Motor neuron (in vitro differentiated cells): ENCODE data around the gene UGT1A7. TPM values are rescaled to one million over a fixed set of nuclear protein-coding genes. Genes with fewer than 3 reads are reported as not detected.

Experiments
- ATAC-seq, 8 experiments: fragments of 200-7000 bp; cut with Tn5 transposase; replicated peaks in 6 of 8; 2 replicates each; pipeline ENCODE4 v1.8.0; 2021; ENCODE audit warnings: mild to moderate bottlenecking in 8 of 8, moderate library complexity in 8 of 8
- H3K27ac ChIP-seq, 2 donors: fragments of 250-450 bp; sonication (Bioruptor Pico); 2 replicates each; pipeline ENCODE4 v1.9.0; 2021; ENCODE audit warnings: antibody characterized with exemption in 2 of 2, mild to moderate bottlenecking in 2 of 2, moderate library complexity in 1 of 2
- H3K4me1 ChIP-seq, 2 donors: fragments of 250-450 bp; sonication (Bioruptor Pico); replicated peaks in 1 of 2; 2 replicates each; pipeline ENCODE4 v1.6.1; 2021; ENCODE audit warnings: antibody characterized with exemption in 2 of 2, mild to moderate bottlenecking in 2 of 2, moderate library complexity in 1 of 2
- H3K4me3 ChIP-seq, 5 donors: fragments of 250-450 bp; sonication (Bioruptor Pico); 2 replicates each; pipeline ENCODE4 v1.9.0; 2021; ENCODE audit warnings: antibody characterized with exemption in 5 of 5, mild to moderate bottlenecking in 5 of 5, moderate library complexity in 4 of 5
- WGBS, 10 experiments: fragments of 450-650 bp; shearing (Covaris generic); methylation state at CpG; one replicate each; pipeline ENCODE4 v1.0.0; 2022; 5-methylcytosine and 5-hydroxymethylcytosine counted together
- in situ Hi-C, 9 experiments: fragments of 400-800 bp; cut with MboI; loops; one replicate each; pipeline ENCODE4 v1.15.0; 2021; ENCODE audit warnings: low sequenced_read_pairs in 9 of 9, low pct_unique_long_range_greater_than_20kb in 2 of 9; ENCODE audit not compliant: unreplicated experiment in 9 of 9
- total RNA-seq, 8 experiments: library from RNA; unstranded; fragments of 300-600 nt; gene quantifications; 2 replicates each; pipeline versions ENCODE4 v1.2.3 to v1.2.4, GENCODE V29; 2022

UGT1A7 gene
- total RNA-seq, 8 experiments from 2014 or later = 0.09 to 41.0 (median 0.82) TPM; not detected in 2

- in situ Hi-C loops = no loop called here
- Histone ChIP-seq H3K4me1 (peaks cover 3% of the 10 kb centered on the region in 2 donors), H3K27ac (no peak overlapping the region), H3K4me3 (no peak overlapping the region)
- WGBS, 10 experiments = 20 to 100% (median 63%) methylated on average over 1 to 5 of the region's 7 CpGs; no CpG with 5 or more reads in 3 of the 10 experiments
- peak in 2 of 8 experiments; percentile 61 to 62 for ATAC-seq
Observed at GRCh38 chr2:233764264-233764663, 82.6 kb downstream of the UGT1A7 start.

GRCh38 chr2:233764761-233765160 lies 83.1 kb downstream of the UGT1A7 start:
- 43 to 83% (median 80%) methylated on average over 2 to 3 of the region's 3 CpGs; no CpG with 5 or more reads in 5 of the 10 experiments for WGBS, 10 experiments
- Histone ChIP-seq H3K27ac (no peak overlapping the region), H3K4me1 (peaks cover 3% of the 10 kb centered on the region in 2 donors), H3K4me3 (no peak overlapping the region)
- no peak for ATAC-seq
- in situ Hi-C loops = no loop called here

- H3K4me1 ChIP-seq = peaks cover 3% of the 10 kb centered on the region in 2 donors
- no peak overlapping the region for H3K4me3 ChIP-seq
- no peak overlapping the region for H3K27ac ChIP-seq
- peak in 2 of 8 experiments; percentile 20 to 25 for ATAC-seq
- WGBS, 10 experiments = 9 to 80% (median 10%) methylated on average over 1 to 2 of the region's 4 CpGs; no CpG with 5 or more reads in 7 of the 10 experiments
- in situ Hi-C loops = no loop called here
Observed at GRCh38 chr2:233766416-233766815, 84.7 kb downstream of the UGT1A7 start.

- Histone ChIP-seq H3K4me1 (peaks cover 3% of the 10 kb centered on the region in 2 donors), H3K4me3 (no peak overlapping the region), H3K27ac (no peak overlapping the region)
- in situ Hi-C loops = no loop called here
- WGBS, 10 experiments = 10 to 100% (median 47%) methylated on average over 1 to 4 of the region's 4 CpGs; no CpG with 5 or more reads in 2 of the 10 experiments
- peak in 1 of 8 experiments; percentile 48 for ATAC-seq
Observed at GRCh38 chr2:233768076-233768475, 86.4 kb downstream of the UGT1A7 start.

- no peak for ATAC-seq
- WGBS, 10 experiments = 8 to 100% (median 92%) methylated on average over 1 to 7 of the region's 9 CpGs
- in situ Hi-C loops = no loop called here
- Histone ChIP-seq H3K4me3 (no peak overlapping the region), H3K4me1 (peaks cover 3% of the 10 kb centered on the region in 2 donors), H3K27ac (no peak overlapping the region)
Observed at GRCh38 chr2:233769260-233769659, 87.6 kb downstream of the UGT1A7 start.

GRCh38 chr2:233772153-233772552 lies 90.5 kb downstream of the UGT1A7 start:
- ATAC-seq = no peak
- Histone ChIP-seq H3K4me1 (peaks cover 3% of the 10 kb centered on the region in 2 donors), H3K4me3 (no peak overlapping the region), H3K27ac (no peak overlapping the region)
- in situ Hi-C loops = no loop called here
- WGBS, 10 experiments = 64 to 96% (median 75%) methylated on average over 2 to 15 of the region's 16 CpGs; no CpG with 5 or more reads in 1 of the 10 experiments

GRCh38 chr2:233772583-233772982 lies 90.9 kb downstream of the UGT1A7 start:
- Histone ChIP-seq H3K4me3 (no peak overlapping the region), H3K4me1 (peaks cover 3% of the 10 kb centered on the region in 2 donors), H3K27ac (no peak overlapping the region)
- in situ Hi-C loops = no loop called here
- no peak for ATAC-seq
- WGBS, 10 experiments = 52 to 100% (median 71%) methylated on average over 2 to 5 of the region's 5 CpGs; no CpG with 5 or more reads in 4 of the 10 experiments

GRCh38 chr2:233773854-233774253 lies 92.2 kb downstream of the UGT1A7 start:
- ATAC-seq = no peak
- Histone ChIP-seq H3K27ac (no peak overlapping the region), H3K4me3 (no peak overlapping the region), H3K4me1 (no peaks in the 10 kb centered on the region)
- WGBS, 10 experiments = 83 to 100% methylated on average over 1 of the region's 5 CpGs; no CpG with 5 or more reads in 8 of the 10 experiments
- in situ Hi-C loops = no loop called here

- in situ Hi-C loops = no loop called here
- H3K4me1 ChIP-seq = no peaks in the 10 kb centered on the region
- no peak overlapping the region for H3K27ac ChIP-seq
- 31 to 100% (median 86%) methylated on average over 1 to 6 of the region's 6 CpGs; no CpG with 5 or more reads in 4 of the 10 experiments for WGBS, 10 experiments
- H3K4me3 ChIP-seq = no peak overlapping the region
- ATAC-seq = peak in 2 of 8 experiments; percentile 26 to 32
Observed at GRCh38 chr2:233775414-233775813, 93.7 kb downstream of the UGT1A7 start.

- H3K4me1 ChIP-seq = no peaks in the 10 kb centered on the region
- H3K4me3 ChIP-seq = no peak within 1 kb of the TSS
- in situ Hi-C loops = no loop called here
- no peak for ATAC-seq
- 17 to 75% (median 67%) methylated on average over 1 to 2 of the region's 2 CpGs; no CpG with 5 or more reads in 5 of the 10 experiments for WGBS, 10 experiments
- H3K27ac ChIP-seq = no peak within 1 kb of the TSS
Observed at GRCh38 chr2:233778030-233778429, 96.3 kb downstream of the UGT1A7 start, which contains the start of gene MROH2A. MROH2A (plus strand) TSS chr2:233778330; CDS start chr2:233779359, 1,029 bp downstream.

GRCh38 chr2:233779722-233780121 lies 98.0 kb downstream of the UGT1A7 start:
- ATAC-seq = no peak
- Histone ChIP-seq H3K4me1 (no peaks in the 10 kb centered on the region), H3K27ac (no peak overlapping the region), H3K4me3 (no peak overlapping the region)
- in situ Hi-C loops = no loop called here
- 100% methylated on average over 1 to 3 of the region's 4 CpGs; no CpG with 5 or more reads in 8 of the 10 experiments for WGBS, 10 experiments

GRCh38 chr2:233780771-233781170 lies 99.1 kb downstream of the UGT1A7 start:
- in situ Hi-C loops = no loop called here
- WGBS, 10 experiments = 2 to 93% (median 83%) methylated on average over 1 to 4 of the region's 4 CpGs
- H3K4me1 ChIP-seq = no peaks in the 10 kb centered on the region
- no peak overlapping the region for H3K27ac ChIP-seq
- H3K4me3 ChIP-seq = no peak overlapping the region
- ATAC-seq = peak in 2 of 8 experiments; percentile 81 to 87

GRCh38 chr2:233789554-233789953 lies 107.9 kb downstream of the UGT1A7 start:
- WGBS, 10 experiments = 40 to 100% (median 82%) methylated on average over 1 to 3 of the region's 7 CpGs; no CpG with 5 or more reads in 2 of the 10 experiments
- Histone ChIP-seq H3K27ac (no peak overlapping the region), H3K4me1 (no peaks in the 10 kb centered on the region), H3K4me3 (no peak overlapping the region)
- in situ Hi-C loops = no loop called here
- no peak for ATAC-seq
